Measurements from ENCODE around the gene RNF213.

- TF ChIP-seq CTCF (IDR thresholded peaks at IDR 0.05) (no peak), POLR2A (IDR thresholded peaks at IDR 0.05) (no peak), EP300 (IDR thresholded peaks at IDR 0.05) (no peak)
Observed at GRCh38 chr17:80216473-80217456, 43.9 kb upstream of the RNF213 start.
